Measurements from ENCODE around the gene SHOC2.

SHOC2 gene

DNA sequence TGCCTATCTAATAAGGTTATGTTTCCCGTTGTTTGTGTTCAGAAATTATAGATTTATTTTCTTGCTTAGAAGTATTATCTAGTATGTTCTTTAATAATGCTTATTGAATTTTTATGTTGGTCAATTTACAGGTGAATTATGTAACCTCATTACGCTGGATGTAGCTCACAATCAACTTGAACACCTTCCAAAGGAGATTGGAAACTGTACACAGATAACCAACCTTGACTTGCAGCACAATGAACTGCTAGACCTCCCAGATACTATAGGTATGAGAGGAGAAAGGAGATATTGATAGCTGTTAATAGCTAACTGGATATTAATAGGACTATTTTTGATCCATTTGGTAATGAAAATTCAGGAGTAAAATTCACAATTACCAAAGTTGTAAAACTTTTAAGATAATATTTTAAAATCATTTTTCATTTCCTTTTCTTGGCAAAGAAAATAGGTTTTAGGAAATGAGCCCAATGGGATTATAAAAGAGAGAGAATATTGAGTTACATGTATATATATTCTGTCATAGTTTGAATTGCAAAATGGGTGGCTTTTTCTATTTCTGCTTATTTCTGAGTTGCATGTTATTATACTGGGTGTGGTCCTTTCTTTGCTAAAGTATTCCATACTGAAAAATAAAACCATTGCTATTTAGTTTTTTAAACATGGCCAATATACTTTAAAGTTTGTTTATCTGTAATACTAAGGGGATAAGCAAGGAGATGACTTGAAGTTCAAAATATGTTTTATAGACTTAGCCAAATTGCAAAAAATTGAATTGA is 66.3 kb downstream of the SHOC2 start:
- FAIRE-seq: no peak

DNA sequence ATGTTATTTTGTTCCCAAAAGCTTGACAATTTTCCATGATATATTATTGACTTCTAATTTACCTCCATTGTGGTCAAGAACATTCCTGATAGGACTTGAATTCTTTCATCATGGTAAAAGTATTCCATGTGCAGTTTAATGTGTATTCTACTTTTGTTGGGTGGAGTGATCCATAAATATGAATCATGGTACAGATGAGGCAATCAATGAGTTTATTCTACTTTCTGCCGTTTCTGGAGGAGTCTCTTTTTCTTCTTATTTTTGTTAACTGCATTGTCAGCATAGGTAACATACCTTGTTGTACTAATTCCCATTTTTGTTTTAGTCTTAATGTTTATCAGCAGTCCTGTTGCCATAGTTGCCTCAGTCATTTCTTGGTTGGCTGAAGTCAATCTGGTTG is 69.6 kb downstream of the SHOC2 start:
- FAIRE-seq: no peak

- peak; percentile 61 for FAIRE-seq
Measured at GRCh38 chr10:110992006-110992800, 72.8 kb downstream of the SHOC2 start.

- FAIRE-seq: no peak
Measured at GRCh38 chr10:110993024-110993693, 73.8 kb downstream of the SHOC2 start.

GRCh38 chr10:110994406-110995086 is 75.1 kb downstream of the SHOC2 start:
- peak; percentile 57 for FAIRE-seq

- FAIRE-seq: no peak
Measured at GRCh38 chr10:110995301-110995700, 75.9 kb downstream of the SHOC2 start.

DNA sequence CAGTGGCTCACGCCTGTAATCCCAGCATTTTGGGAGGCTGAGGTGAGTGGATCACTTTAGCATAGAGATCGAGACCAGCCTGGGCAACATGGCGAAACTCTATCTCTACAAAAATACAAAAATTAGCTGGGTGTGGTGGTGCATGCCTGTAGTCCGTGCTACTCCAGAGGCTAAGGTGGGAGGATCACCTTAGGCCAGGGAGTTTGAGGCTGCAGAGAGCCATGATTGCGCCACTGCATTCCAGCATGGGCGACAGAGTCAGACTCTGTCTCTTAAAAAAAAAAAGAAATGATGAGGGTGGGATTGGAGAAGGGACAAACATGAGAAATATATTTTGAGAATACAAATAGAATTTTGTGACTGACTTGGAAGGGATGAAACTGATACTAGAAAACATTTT is 76.9 kb downstream of the SHOC2 start:
- FAIRE-seq: no peak

DNA sequence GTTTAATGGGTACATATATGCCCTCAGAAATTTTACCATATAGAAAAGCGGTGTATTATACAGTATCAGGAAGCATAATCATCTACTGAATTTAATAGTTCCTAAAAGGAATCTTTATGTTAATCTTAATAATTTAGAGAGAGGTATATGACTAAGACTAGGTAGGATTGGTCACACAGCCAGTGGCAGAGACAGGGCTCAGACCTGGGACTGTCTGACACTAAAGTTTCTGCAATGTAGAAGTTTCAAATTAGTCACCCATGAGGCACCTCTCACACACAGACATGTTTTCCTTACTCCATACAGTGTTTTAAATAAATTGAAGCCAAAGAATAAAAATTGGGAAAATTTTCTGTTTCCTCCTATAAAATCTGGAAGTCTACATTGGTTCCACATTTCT is 84.6 kb downstream of the SHOC2 start:
- no peak for FAIRE-seq

DNA sequence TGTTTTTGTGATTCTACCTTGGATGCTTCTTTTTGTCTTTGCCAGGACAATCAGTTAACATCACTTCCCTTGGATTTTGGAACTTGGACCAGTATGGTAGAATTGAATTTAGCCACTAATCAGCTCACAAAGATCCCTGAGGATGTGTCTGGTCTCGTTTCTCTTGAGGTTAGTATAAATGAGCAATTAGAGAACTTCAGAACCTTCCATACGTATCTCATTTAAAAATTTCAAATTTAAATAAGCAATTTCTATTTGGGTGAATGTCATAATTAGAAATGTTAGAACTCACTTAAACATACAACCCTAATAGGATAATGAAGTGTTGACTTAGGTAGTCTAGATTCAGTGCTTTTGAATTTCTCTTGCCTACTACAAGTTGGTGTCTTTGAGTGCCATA is 88.1 kb downstream of the SHOC2 start:
- no peak for FAIRE-seq

- no peak for FAIRE-seq
Measured at GRCh38 chr10:111015181-111015580, 95.8 kb downstream of the SHOC2 start.

DNA sequence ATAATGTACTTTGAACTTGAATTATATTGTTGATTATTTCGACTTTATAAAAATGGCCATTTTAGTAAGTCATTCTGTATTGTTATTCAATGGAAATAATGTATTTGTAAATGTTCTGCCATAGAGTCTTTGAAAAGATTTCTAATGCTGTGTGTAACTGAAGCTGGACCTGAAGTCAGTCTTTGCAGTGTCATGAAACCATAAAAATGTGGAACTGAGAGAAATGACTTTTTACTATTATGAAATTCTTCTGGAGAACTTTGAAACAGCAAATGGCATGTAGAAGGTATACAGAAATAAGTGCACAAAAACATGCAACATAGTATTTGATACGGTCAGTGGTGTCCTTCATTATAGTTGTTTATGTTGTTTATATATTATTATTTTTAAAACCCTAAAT is 97.7 kb downstream of the SHOC2 start:
- no peak for FAIRE-seq

DNA sequence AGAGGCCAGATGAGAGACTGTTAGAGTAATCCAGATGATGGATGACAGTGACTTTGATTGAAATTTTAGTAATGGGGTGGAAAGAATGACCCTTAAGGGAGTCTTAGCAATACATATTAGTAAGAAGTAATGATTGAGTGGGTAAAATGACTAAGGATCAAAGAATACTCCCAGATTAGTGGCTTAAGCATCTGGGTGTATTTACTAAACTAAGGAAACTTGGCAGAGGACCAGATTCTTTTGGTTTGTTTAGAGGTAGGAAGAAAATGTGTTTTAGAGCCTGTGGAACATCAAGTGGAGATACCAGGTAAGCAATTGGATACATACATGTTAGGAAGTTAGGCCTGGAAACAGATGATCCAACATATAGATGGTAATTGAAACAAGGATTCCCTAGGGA is 98.6 kb downstream of the SHOC2 start:
- no peak for FAIRE-seq

DNA sequence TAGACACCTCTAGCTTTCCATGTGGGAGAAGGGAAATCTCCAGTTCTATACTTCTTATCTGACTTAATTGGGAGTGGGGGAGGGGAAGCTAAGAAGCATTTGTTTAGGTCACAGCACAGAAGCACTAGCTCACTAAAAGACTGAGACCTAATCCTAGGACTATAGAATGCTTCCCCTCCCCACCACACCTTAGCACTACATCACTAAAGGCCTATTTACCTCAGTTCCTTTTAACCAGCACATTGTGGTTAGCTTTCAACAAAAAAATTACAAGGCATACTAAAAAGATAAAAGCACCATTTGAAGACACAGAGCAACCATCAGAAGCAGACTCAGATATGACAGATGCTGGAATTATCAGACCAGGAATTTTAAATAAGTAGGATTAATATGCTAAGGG is 103.7 kb downstream of the SHOC2 start:
- no peak for FAIRE-seq

DNA sequence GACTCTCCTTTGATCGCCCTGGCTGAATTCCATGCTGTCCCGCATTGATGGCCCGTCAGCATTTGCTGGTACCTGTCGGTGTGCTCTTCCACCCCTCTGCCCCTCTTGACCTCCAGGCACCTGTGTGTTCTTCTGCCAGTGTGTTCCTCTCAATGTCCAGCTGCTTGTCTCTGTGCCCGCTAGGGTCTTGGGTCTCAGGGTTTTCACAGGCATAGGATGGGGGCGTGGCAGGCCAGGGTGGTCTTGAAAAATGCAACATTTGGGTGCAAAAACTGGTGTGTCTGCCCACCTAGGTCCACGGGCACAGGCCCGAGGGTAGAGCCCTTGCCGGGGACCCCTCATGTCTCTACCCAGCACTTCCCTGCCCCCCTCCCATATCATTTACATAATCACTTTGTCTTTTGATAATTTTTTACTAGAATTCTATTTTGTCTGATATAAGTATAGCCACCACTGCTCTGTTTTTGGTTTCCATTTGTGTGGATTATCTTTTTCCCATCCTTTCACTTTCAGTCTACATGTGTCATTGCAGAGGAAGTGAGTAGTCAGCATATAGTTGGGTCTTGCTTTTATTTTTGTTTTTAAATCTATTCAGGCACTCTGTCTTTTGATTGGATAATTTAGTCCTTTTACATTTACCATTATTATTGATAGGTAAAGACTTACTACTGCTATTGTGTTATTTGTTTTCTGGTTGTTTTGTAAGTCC is 110.8 kb downstream of the SHOC2 start:
- no peak for FAIRE-seq

DNA sequence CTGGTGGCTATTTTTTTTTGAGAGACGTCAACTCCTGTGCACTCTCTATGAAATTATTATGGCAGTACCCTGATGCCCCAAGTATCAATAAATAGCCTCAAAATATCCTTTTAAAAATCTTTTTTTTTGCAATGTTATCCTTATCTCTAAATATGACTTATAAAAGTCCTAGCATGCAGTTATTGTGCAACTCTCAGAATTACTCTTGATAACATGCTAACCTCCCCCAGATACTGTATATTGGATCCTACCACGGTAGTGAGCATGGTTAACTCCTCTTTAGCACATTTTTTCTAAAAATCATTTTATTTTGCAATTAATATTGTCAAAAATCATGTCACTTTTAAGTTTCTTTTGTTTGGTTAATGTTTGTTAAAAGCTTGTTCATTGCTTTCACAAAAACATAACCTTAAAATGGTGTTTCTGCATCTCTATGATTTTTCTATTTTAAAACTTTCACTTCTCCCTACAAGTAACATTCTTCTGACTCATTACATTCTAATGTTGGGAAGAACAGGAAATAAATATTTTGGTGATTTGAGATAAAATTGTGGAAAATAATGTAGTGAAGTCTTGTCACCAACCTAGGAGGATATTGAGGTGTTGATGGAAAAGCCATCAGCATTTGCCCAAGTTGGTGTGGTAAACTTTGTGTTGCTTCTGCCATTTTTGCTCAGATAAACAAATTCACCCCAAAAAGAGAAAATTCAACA is 115.3 kb downstream of the SHOC2 start:
- FAIRE-seq: no peak

GRCh38 chr10:111035542-111035941 is 116.1 kb downstream of the SHOC2 start:
- FAIRE-seq: no peak

- no peak for FAIRE-seq
Measured at GRCh38 chr10:111037858-111038257, 118.5 kb downstream of the SHOC2 start.

DNA sequence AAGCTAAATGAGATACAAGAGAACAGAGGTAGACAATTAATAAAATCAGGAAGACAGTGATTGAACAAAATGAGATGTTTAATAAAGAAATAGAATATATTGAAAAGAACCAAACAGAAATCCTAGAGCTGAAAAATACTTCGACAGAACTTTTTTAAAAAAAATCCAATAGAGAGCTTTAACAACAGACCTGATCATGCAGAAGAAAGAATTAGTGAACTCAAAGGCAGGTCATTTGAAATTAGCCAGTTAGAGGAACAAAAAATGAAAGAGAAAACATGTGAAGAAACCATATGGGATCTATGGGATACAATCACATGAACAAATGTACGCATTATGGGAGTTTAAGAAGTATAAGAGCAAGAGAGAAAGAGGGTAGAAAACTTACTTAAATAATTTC is 120.1 kb downstream of the SHOC2 start:
- no peak for FAIRE-seq

DNA sequence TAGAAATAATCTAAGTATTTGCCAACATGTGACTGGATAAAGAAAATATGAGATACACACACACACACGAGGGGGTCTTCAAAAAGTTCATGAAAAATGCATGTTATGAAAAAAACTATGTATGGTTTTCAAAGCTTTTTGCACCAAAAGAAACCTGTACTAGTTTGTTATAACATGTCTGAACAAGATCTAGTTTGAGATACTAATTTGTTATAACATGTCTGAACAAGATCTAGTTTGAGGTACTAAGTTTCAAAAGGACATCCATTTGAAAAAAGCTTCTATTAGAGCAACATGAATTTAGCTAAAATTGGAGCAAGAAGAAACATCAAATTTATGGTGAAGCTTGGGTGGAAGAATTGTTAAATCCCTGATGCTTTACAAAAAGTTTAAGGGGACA is 137.6 kb downstream of the SHOC2 start:
- no peak for FAIRE-seq

Data from A204.1 (cell line).